Caco-2 (cell line): Measurements from ENCODE around the gene SLC35F1. TPM values are rescaled to one million over a fixed set of nuclear protein-coding genes. Genes with fewer than 3 reads are reported as not detected.

Source experiments
- BruUV-seq: library from RNA; stranded (reverse); fragments of 400-500 nt; replicated peaks from 2 replicates; lab custom pipeline; 2021; lab: Mats Ljungman, UMichigan
- CTCF ChIA-PET: fragments of 300-600 bp; sonication (Branson Sonifier 250); formaldehyde crosslinking; loops from one replicate; lab custom pipeline; 2022; ENCODE audit warnings: antibody characterized with exemption; lab: Charles Lee
- POLR2A ChIA-PET: fragments of 300-600 bp; sonication (Branson Sonifier 250); formaldehyde crosslinking; loops from one replicate; lab custom pipeline; 2022; ENCODE audit warnings: antibody characterized with exemption; lab: Charles Lee
- DNase-seq, 2 experiments: peaks; one replicate each; pipeline versions ENCODE4 v3.0.0 to v3.0.0-alpha.2; 2020 to 2022
- H3K27me3 ChIP-seq: replicated peaks from 2 replicates; pipeline ENCODE4 v1.6.0; 2011; ENCODE audit warnings: low read length; ENCODE audit not compliant: control insufficient read depth, insufficient read depth
- H3K36me3 ChIP-seq: 2 replicates; pipeline ENCODE4 v1.5.1; 2011; ENCODE audit warnings: low read length; ENCODE audit not compliant: control insufficient read depth, insufficient read depth
- H3K4me1 ChIP-seq: fragments of 250-450 bp; sonication (Bioruptor Pico); 2 replicates; pipeline ENCODE4 v1.5.1; 2020; ENCODE audit warnings: mild to moderate bottlenecking
- H3K4me3 ChIP-seq: 2 replicates; pipeline ENCODE4 v1.5.1; 2011; ENCODE audit warnings: low read depth, mild to moderate bottlenecking, control low read depth, low read length
- H3K9me3 ChIP-seq: fragments of 250-450 bp; sonication (Bioruptor Pico); 2 replicates; pipeline ENCODE4 v1.5.1; 2020; ENCODE audit warnings: mild to moderate bottlenecking, moderate library complexity
- H3K27ac Mint-ChIP-seq: one replicate; pipeline ENCODE4 v1.8.0; 2022; ENCODE audit warnings: mixed read lengths; ENCODE audit not compliant: unreplicated experiment
- H3K27me3 Mint-ChIP-seq: one replicate; pipeline ENCODE4 v1.8.0; 2022; ENCODE audit warnings: mixed read lengths; ENCODE audit not compliant: insufficient read depth, unreplicated experiment
- H3K36me3 Mint-ChIP-seq: one replicate; pipeline ENCODE4 v1.8.0; 2022; ENCODE audit warnings: mild to moderate bottlenecking, mixed read lengths; ENCODE audit not compliant: insufficient read depth, unreplicated experiment
- H3K4me1 Mint-ChIP-seq: one replicate; pipeline ENCODE4 v1.8.0; 2022; ENCODE audit warnings: low read depth, mixed read lengths; ENCODE audit not compliant: unreplicated experiment
- H3K4me3 Mint-ChIP-seq: one replicate; pipeline ENCODE4 v1.8.0; 2022; ENCODE audit warnings: mild to moderate bottlenecking, moderate library complexity, mixed read lengths; ENCODE audit not compliant: unreplicated experiment
- H3K9me3 Mint-ChIP-seq: one replicate; pipeline ENCODE4 v1.8.0; 2022; ENCODE audit warnings: mixed read lengths; ENCODE audit not compliant: unreplicated experiment
- CTCF ChIP-seq, 2 experiments: fragments of 200-600 bp in 1 of 2; IDR thresholded peaks; 1 replicate in 1 of 2; 2 replicates in 1 of 2; pipeline versions ENCODE4 v1.5.1 to v1.8.0; 2011 to 2022; ENCODE audit warnings: antibody characterized with exemption in 1 of 2, control low read depth in 1 of 2, inconsistent platforms in 1 of 2, low read depth in 1 of 2, low read length in 1 of 2, mild to moderate bottlenecking in 1 of 2, moderate library complexity in 1 of 2; ENCODE audit not compliant: insufficient read depth in 1 of 2, severe bottlenecking in 1 of 2, unreplicated experiment in 1 of 2
- intact Hi-C: fragments of 100-400 bp; cut with micrococcal nuclease; formaldehyde crosslinking; loops from one replicate; pipeline ENCODE4 v1.10.0; 2022; ENCODE audit not compliant: unreplicated experiment
- total RNA-seq: library from RNA; stranded (reverse); gene quantifications from 2 replicates; pipeline ENCODE4 v1.2.3, GENCODE V29; 2022

SLC35F1 gene
- total RNA-seq, 1 experiment from 2014 or later, result not detected

- H3K36me3 ChIP-seq, result no peaks in the 10 kb centered on the region
- H3K36me3 Mint-ChIP-seq, result no peaks in the 10 kb centered on the region
- H3K4me1 ChIP-seq, result 0 out of 2 replicates have a peak, but pooled peaks cover 5% of the 10 kb centered on the region
- H3K4me3 ChIP-seq, result no peak overlapping the region
- H3K27ac Mint-ChIP-seq, result no peak overlapping the region
- no peaks in the 10 kb centered on the region for H3K9me3 ChIP-seq
- intact Hi-C loops, result no loop called here
- ChIA-PET POLR2A (no interaction called here), CTCF (no interaction called here)
- DNase-seq, result no peak
- H3K9me3 Mint-ChIP-seq, result no peaks in the 10 kb centered on the region
- no peaks in the 10 kb centered on the region for H3K4me1 Mint-ChIP-seq
- H3K4me3 Mint-ChIP-seq, result no peak overlapping the region
- TF ChIP-seq CTCF (IDR thresholded peaks at IDR 0.05; ENCODE audit: insufficient read depth in 1 of 2, low read depth in 1 of 2, low read length in 1 of 2, severe bottlenecking in 1 of 2, unreplicated experiment in 1 of 2), result no peak
- H3K27me3 ChIP-seq, result no peaks in the 10 kb centered on the region
- no peaks in the 10 kb centered on the region for H3K27me3 Mint-ChIP-seq
- BruUV-seq, result no TSS peak
Observed at GRCh38 chr6:118297821-118298220, 390.8 kb downstream of the SLC35F1 start.

GRCh38 chr6:118298476-118299427, 391.7 kb downstream of the SLC35F1 start:
- no peaks in the 10 kb centered on the region for H3K36me3 ChIP-seq
- Mint-ChIP-seq H3K4me3 (no peak overlapping the region), H3K36me3 (no peaks in the 10 kb centered on the region), H3K4me1 (no peaks in the 10 kb centered on the region), H3K27me3 (no peaks in the 10 kb centered on the region), H3K27ac (no peak overlapping the region), H3K9me3 (no peaks in the 10 kb centered on the region)
- no peaks in the 10 kb centered on the region for H3K27me3 ChIP-seq
- CTCF ChIA-PET, result no interaction called here
- TF ChIP-seq CTCF (IDR thresholded peaks at IDR 0.05; ENCODE audit: insufficient read depth in 1 of 2, low read depth in 1 of 2, low read length in 1 of 2, severe bottlenecking in 1 of 2, unreplicated experiment in 1 of 2), result no peak
- intact Hi-C loops, result no loop called here
- H3K4me1 ChIP-seq, result 0 out of 2 replicates have a peak, but pooled peaks cover 5% of the 10 kb centered on the region
- BruUV-seq, result no TSS peak
- H3K9me3 ChIP-seq, result no peaks in the 10 kb centered on the region
- DNase-seq, result no peak
- POLR2A ChIA-PET, result no interaction called here
- no peak overlapping the region for H3K4me3 ChIP-seq

- no peak for TF ChIP-seq CTCF (IDR thresholded peaks at IDR 0.05; ENCODE audit: insufficient read depth in 1 of 2, low read depth in 1 of 2, low read length in 1 of 2, severe bottlenecking in 1 of 2, unreplicated experiment in 1 of 2)
- Histone ChIP-seq H3K27me3 (no peaks in the 10 kb centered on the region), H3K4me3 (no peak overlapping the region), H3K9me3 (no peaks in the 10 kb centered on the region), H3K4me1 (0 out of 2 replicates have a peak, but pooled peaks cover 5% of the 10 kb centered on the region), H3K36me3 (no peaks in the 10 kb centered on the region)
- intact Hi-C loops, result no loop called here
- Mint-ChIP-seq H3K4me3 (no peak overlapping the region), H3K4me1 (no peaks in the 10 kb centered on the region), H3K27ac (no peak overlapping the region), H3K9me3 (no peaks in the 10 kb centered on the region), H3K36me3 (no peaks in the 10 kb centered on the region), H3K27me3 (no peaks in the 10 kb centered on the region)
- no TSS peak for BruUV-seq
- CTCF ChIA-PET, result no interaction called here
- no peak for DNase-seq
- POLR2A ChIA-PET, result no interaction called here
Observed at GRCh38 chr6:118299457-118299856, 392.4 kb downstream of the SLC35F1 start.
